Spleen (tissue), 7 donors: ENCODE measurements around the gene SPTLC3.

Source experiments
- POLR2A ChIP-seq, 3 donors: fragments of 450-650 bp; IDR thresholded peaks; one replicate each; pipeline ENCODE4 v1.5.1; 2017; ENCODE audit warnings: antibody characterized with exemption in 3 of 3, mild to moderate bottlenecking in 1 of 3
- POLR2AphosphoS5 ChIP-seq, 3 donors: sonication (generic); formaldehyde crosslinking; IDR thresholded peaks; one replicate each; pipeline ENCODE4 v1.5.1; 2017; ENCODE audit warnings: antibody characterized with exemption in 3 of 3
- TF ChIP-seq, protein P1 (sequence below), 11 experiments: fragments of 200-600 bp in 7 of 11; fragments of 450-650 bp in 4 of 11; sonication (generic) in 4 of 11; IDR thresholded peaks in 8 of 11; conservative IDR thresholded peaks in 3 of 11; 1 replicate in 7 of 11; 2 replicates in 4 of 11; pipeline versions ENCODE4 v1.4.0 to v1.8.0; 2016 to 2021; ENCODE audit warnings: antibody characterized with exemption in 11 of 11, inconsistent platforms in 4 of 11, mild to moderate bottlenecking in 1 of 11
- donor health status: DM: no; HTN: no; CAD: no; lungs with moderate emphysema.
- donor health status: DM: no; HTN: no; CAD: no.
- donor health status: DM: no; HTN: no; CAD: no.

DNA sequence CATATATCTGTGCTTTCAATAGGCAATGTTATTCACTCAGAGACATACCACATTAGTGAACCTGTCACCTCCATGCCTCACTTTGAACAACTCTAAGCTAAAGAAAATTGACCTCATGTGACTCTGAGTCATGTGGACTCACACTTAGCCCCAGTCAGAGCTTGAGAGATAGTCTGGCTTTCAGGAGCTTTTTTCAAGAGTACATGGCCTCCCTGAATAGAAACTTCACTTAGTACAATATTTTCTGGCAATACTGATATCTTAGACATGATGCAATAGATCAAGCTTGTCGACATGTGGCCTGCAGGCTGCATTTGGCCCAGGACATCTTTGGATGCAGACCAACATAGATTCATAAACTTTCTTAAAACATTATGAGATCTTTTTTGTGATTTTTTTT, 8.5 kb downstream of the SPTLC3 start:
- TF ChIP-seq, protein P1, sequence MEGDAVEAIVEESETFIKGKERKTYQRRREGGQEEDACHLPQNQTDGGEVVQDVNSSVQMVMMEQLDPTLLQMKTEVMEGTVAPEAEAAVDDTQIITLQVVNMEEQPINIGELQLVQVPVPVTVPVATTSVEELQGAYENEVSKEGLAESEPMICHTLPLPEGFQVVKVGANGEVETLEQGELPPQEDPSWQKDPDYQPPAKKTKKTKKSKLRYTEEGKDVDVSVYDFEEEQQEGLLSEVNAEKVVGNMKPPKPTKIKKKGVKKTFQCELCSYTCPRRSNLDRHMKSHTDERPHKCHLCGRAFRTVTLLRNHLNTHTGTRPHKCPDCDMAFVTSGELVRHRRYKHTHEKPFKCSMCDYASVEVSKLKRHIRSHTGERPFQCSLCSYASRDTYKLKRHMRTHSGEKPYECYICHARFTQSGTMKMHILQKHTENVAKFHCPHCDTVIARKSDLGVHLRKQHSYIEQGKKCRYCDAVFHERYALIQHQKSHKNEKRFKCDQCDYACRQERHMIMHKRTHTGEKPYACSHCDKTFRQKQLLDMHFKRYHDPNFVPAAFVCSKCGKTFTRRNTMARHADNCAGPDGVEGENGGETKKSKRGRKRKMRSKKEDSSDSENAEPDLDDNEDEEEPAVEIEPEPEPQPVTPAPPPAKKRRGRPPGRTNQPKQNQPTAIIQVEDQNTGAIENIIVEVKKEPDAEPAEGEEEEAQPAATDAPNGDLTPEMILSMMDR (IDR thresholded peaks at IDR 0.05 in 8 of 11, conservative IDR thresholded peaks at IDR 0.05 in 3 of 11), result no peak
- TF ChIP-seq POLR2AphosphoS5 (IDR thresholded peaks at IDR 0.05) (no peak), POLR2A (IDR thresholded peaks at IDR 0.05) (no peak)
